HCT116 (cell line): ENCODE data around the gene BAIAP2.

ENCODE experiments used
- ATF3 ChIP-seq: IDR thresholded peaks from 2 replicates; pipeline ENCODE4 v1.6.1; 2012
- CTCF ChIP-seq, 3 experiments: fragments of 200-600 bp in 1 of 3; sonication (generic) in 1 of 3; IDR thresholded peaks in 2 of 3; conservative IDR thresholded peaks in 1 of 3; 2 replicates each; pipeline ENCODE4 v1.5.1; 2012 to 2017; ENCODE audit warnings: low read depth in 2 of 3, low read length in 2 of 3, antibody characterized with exemption in 1 of 3, borderline replicate concordance in 1 of 3, control low read depth in 1 of 3, mild to moderate bottlenecking in 1 of 3, mixed read lengths in 1 of 3, mixed run types in 1 of 3, moderate library complexity in 1 of 3; ENCODE audit not compliant: insufficient read depth in 1 of 3
- ELF1 ChIP-seq: IDR thresholded peaks from 2 replicates; pipeline ENCODE4 v1.6.1; 2012; ENCODE audit warnings: low read depth, borderline replicate concordance
- EZH2 ChIP-seq: fragments of 200-600 bp; sonication (generic); IDR thresholded peaks from 2 replicates; pipeline ENCODE4 v1.6.1; 2017; ENCODE audit warnings: antibody characterized with exemption, mixed run types
- EZH2phosphoT487 ChIP-seq: fragments of 200-600 bp; IDR thresholded peaks from 2 replicates; pipeline ENCODE4 v1.6.1; 2018; ENCODE audit warnings: antibody characterized with exemption, borderline replicate concordance
- FOSL1 ChIP-seq: IDR thresholded peaks from 2 replicates; pipeline ENCODE4 v1.6.1; 2012; ENCODE audit warnings: low read depth
- POLR2A ChIP-seq: IDR thresholded peaks from 2 replicates; pipeline ENCODE4 v1.7.0; 2011; ENCODE audit warnings: borderline replicate concordance; ENCODE audit not compliant: insufficient read depth, insufficient read length; ENCODE audit errors: extremely low read depth
- POLR2AphosphoS5 ChIP-seq: IDR thresholded peaks from 2 replicates; pipeline ENCODE4 v1.6.1; 2011; ENCODE audit warnings: mild to moderate bottlenecking, low read depth, low read length, moderate library complexity
- ZBTB33 ChIP-seq: IDR thresholded peaks from 2 replicates; pipeline ENCODE4 v1.6.1; 2011; ENCODE audit warnings: mild to moderate bottlenecking, low read length, moderate library complexity; ENCODE audit not compliant: insufficient replicate concordance; ENCODE audit errors: extremely low read depth

- TF ChIP-seq CTCF (IDR thresholded peaks at IDR 0.05 in 2 of 3, conservative IDR thresholded peaks at IDR 0.05 in 1 of 3; ENCODE audit: borderline replicate concordance in 1 of 3, insufficient read depth in 1 of 3, low read depth in 2 of 3, low read length in 2 of 3): no peak
- TF ChIP-seq EZH2: no peak
- no peak for TF ChIP-seq ATF3
- no peak for TF ChIP-seq EZH2phosphoT487
- no peak for TF ChIP-seq POLR2A
- no peak for TF ChIP-seq ZBTB33
- no peak for TF ChIP-seq POLR2AphosphoS5
- no peak for TF ChIP-seq ELF1
- TF ChIP-seq FOSL1: no peak
Measured at GRCh38 chr17:81158688-81159590, 124.0 kb downstream of the BAIAP2 start.
